Smooth muscle cell (in vitro differentiated cells): Measurements from ENCODE around the gene KLF2. TPM values are rescaled to one million over a fixed set of nuclear protein-coding genes. Genes with fewer than 3 reads are reported as not detected.

ENCODE experiments used
- DNase-seq: peaks from one replicate; lab custom pipeline; 2025; ENCODE audit not compliant: unreplicated experiment; lab: John Stamatoyannopoulos, UW
- H2AFZ ChIP-seq: fragments of 200-600 bp; sonication (generic); 2 replicates; pipeline ENCODE4 v1.6.0; 2016; ENCODE audit warnings: antibody characterized with exemption, low read depth, mild to moderate bottlenecking
- H3F3A ChIP-seq: fragments of 200-600 bp; sonication (generic); 2 replicates; pipeline ENCODE4 v1.6.0; 2017; ENCODE audit warnings: antibody characterized with exemption, low read depth
- H3K27ac ChIP-seq: fragments of 200-600 bp; sonication (generic); 2 replicates; pipeline ENCODE4 v1.5.1; 2016; ENCODE audit warnings: low read depth, mild to moderate bottlenecking
- H3K27me3 ChIP-seq: fragments of 200-600 bp; sonication (generic); 2 replicates; pipeline ENCODE4 v1.6.1; 2016; ENCODE audit warnings: low read depth, mild to moderate bottlenecking
- H3K36me3 ChIP-seq: fragments of 200-600 bp; sonication (generic); 2 replicates; pipeline ENCODE4 v1.5.1; 2016; ENCODE audit warnings: low read depth
- H3K4me1 ChIP-seq: fragments of 200-600 bp; sonication (generic); 2 replicates; pipeline ENCODE4 v1.5.1; 2016; ENCODE audit warnings: low read depth
- H3K4me2 ChIP-seq: fragments of 200-600 bp; sonication (generic); 2 replicates; pipeline ENCODE4 v1.6.0; 2016; ENCODE audit warnings: mild to moderate bottlenecking
- H3K4me3 ChIP-seq: fragments of 200-600 bp; sonication (generic); 2 replicates; pipeline ENCODE4 v1.5.1; 2016; ENCODE audit warnings: mild to moderate bottlenecking
- H3K79me2 ChIP-seq: fragments of 200-600 bp; sonication (generic); 2 replicates; pipeline ENCODE4 v1.6.0; 2016; ENCODE audit warnings: low read depth, mild to moderate bottlenecking
- H3K9ac ChIP-seq: fragments of 200-600 bp; sonication (generic); 2 replicates; pipeline ENCODE4 v1.6.0; 2016; ENCODE audit warnings: low read depth
- H3K9me3 ChIP-seq: fragments of 200-600 bp; sonication (generic); replicated peaks from 2 replicates; pipeline ENCODE4 v1.5.1; 2016; ENCODE audit warnings: low read depth
- H4K20me1 ChIP-seq: fragments of 200-600 bp; sonication (generic); 2 replicates; pipeline ENCODE4 v1.6.0; 2016; ENCODE audit warnings: low read depth
- CTCF ChIP-seq: fragments of 200-600 bp; sonication (generic); IDR thresholded peaks from 2 replicates; pipeline ENCODE4 v1.5.1; 2017; ENCODE audit warnings: borderline replicate concordance, mild to moderate bottlenecking, antibody characterized with exemption; ENCODE audit not compliant: insufficient read depth, poor library complexity, severe bottlenecking
- WGBS: methylation state at CpG from one replicate; pipeline ENCODE4 v1.1.7; 2016; ENCODE audit warnings: low lambda C conversion rate; 5-methylcytosine and 5-hydroxymethylcytosine counted together
- polyA plus RNA-seq: library from polyadenylated mRNA; unstranded; fragments of >200 nt; fragmentation: Nextera tagmentation; extraction: Ambion mirVana; gene quantifications from 2 replicates; pipeline ENCODE4 v1.2.1, GENCODE V29; 2016
- total RNA-seq: library from RNA; depleted of rRNA; stranded (reverse); fragments of >200 nt; gene quantifications from 2 replicates; pipeline ENCODE4 v1.2.3, GENCODE V29; 2014

The KLF2 gene
- total and polyA plus RNA-seq, 2 experiments from 2014 or later: 2.7 to 18.0 TPM

- Histone ChIP-seq H3F3A (no peaks in the 10 kb centered on the region), H3K4me1 (no peaks in the 10 kb centered on the region), H3K9me3 (no peaks in the 10 kb centered on the region), H2AFZ (no peak overlapping the region), H3K4me3 (no peak overlapping the region), H3K9ac (no peak overlapping the region), H3K36me3 (no peaks in the 10 kb centered on the region), H3K27me3 (no peaks in the 10 kb centered on the region), H3K79me2 (no peaks in the 10 kb centered on the region), H3K27ac (no peak overlapping the region), H4K20me1 (peaks cover 6% of the 10 kb centered on the region), H3K4me2 (no peak overlapping the region)
- no peak for DNase-seq
- 92% methylated on average over 11 of the region's 11 CpGs for WGBS
- TF ChIP-seq CTCF: no peak
Observed at GRCh38 chr19:16363852-16364230, 39.2 kb downstream of the KLF2 start.

GRCh38 chr19:16364231-16364865 is 39.7 kb downstream of the KLF2 start:
- no peak for DNase-seq
- Histone ChIP-seq H3K9me3 (no peaks in the 10 kb centered on the region), H3K4me3 (no peak overlapping the region), H3K4me2 (no peak overlapping the region), H3K4me1 (no peaks in the 10 kb centered on the region), H3K79me2 (no peaks in the 10 kb centered on the region), H3K9ac (no peak overlapping the region), H3F3A (no peaks in the 10 kb centered on the region), H2AFZ (no peak overlapping the region), H4K20me1 (peaks cover 11% of the 10 kb centered on the region), H3K27me3 (no peaks in the 10 kb centered on the region), H3K36me3 (no peaks in the 10 kb centered on the region), H3K27ac (no peak overlapping the region)
- no peak for TF ChIP-seq CTCF
- 92% methylated on average over 17 of the region's 22 CpGs for WGBS

- Histone ChIP-seq H3K4me3 (no peak overlapping the region), H3K79me2 (no peaks in the 10 kb centered on the region), H3K9ac (no peak overlapping the region), H2AFZ (no peak overlapping the region), H3K27me3 (no peaks in the 10 kb centered on the region), H3K9me3 (no peaks in the 10 kb centered on the region), H4K20me1 (peaks cover 11% of the 10 kb centered on the region), H3K36me3 (no peaks in the 10 kb centered on the region), H3K4me2 (no peak overlapping the region), H3K27ac (no peak overlapping the region), H3K4me1 (no peaks in the 10 kb centered on the region), H3F3A (no peaks in the 10 kb centered on the region)
- TF ChIP-seq CTCF: no peak
- WGBS: 97% methylated on average over 9 of the region's 12 CpGs
- no peak for DNase-seq
Observed at GRCh38 chr19:16365300-16365996, 40.8 kb downstream of the KLF2 start.

GRCh38 chr19:16366056-16366432 is 41.4 kb downstream of the KLF2 start:
- Histone ChIP-seq H3K9me3 (no peaks in the 10 kb centered on the region), H3K36me3 (no peaks in the 10 kb centered on the region), H3K27ac (no peak overlapping the region), H2AFZ (no peak overlapping the region), H3K4me3 (no peak overlapping the region), H3K4me1 (no peaks in the 10 kb centered on the region), H3K27me3 (no peaks in the 10 kb centered on the region), H3K9ac (no peak overlapping the region), H3K79me2 (no peaks in the 10 kb centered on the region), H3F3A (no peaks in the 10 kb centered on the region), H4K20me1 (peaks cover 11% of the 10 kb centered on the region), H3K4me2 (no peak overlapping the region)
- DNase-seq: no peak
- TF ChIP-seq CTCF: no peak
- 97% methylated on average over 9 of the region's 9 CpGs for WGBS
